ENCODE measurements around the gene ALX3.

ALX3 gene

GRCh38 chr1:110089561-110090275, 19.2 kb upstream of the ALX3 start:
- Histone ChIP-seq H3K9ac (ENCODE audit: low read depth in 1 of 2, low read length in 2 of 2) (no peak overlapping the region), H3K9me3 (ENCODE audit: control insufficient read depth in 1 of 2, low read length in 2 of 2) (no peaks in the 10 kb centered on the region), H3K4me3 (ENCODE audit: low read depth in 1 of 2, low read length in 2 of 2) (no peak overlapping the region), H3K36me3 (ENCODE audit: control insufficient read depth in 1 of 2, insufficient read depth in 2 of 2, low read length in 2 of 2) (no peaks in the 10 kb centered on the region), H3K27ac (ENCODE audit: low read depth, low read length) (no peak overlapping the region), H3K4me1 (ENCODE audit: control insufficient read depth in 1 of 2, insufficient read depth in 2 of 2, low read length in 2 of 2) (peaks cover 5 to 6% of the 10 kb centered on the region in 2 donors), H3K27me3 (ENCODE audit: control insufficient read depth in 1 of 2, insufficient read depth in 2 of 2, low read length in 2 of 2) (peaks cover 7 to 26% of the 10 kb centered on the region in 2 donors)

- no peak overlapping the region for H3K9ac ChIP-seq (ENCODE audit: low read depth in 1 of 2, low read length in 2 of 2)
- no peaks in the 10 kb centered on the region for H3K36me3 ChIP-seq (ENCODE audit: control insufficient read depth in 1 of 2, insufficient read depth in 2 of 2, low read length in 2 of 2)
- peaks cover 5 to 31% of the 10 kb centered on the region in 2 donors for H3K27me3 ChIP-seq (ENCODE audit: control insufficient read depth in 1 of 2, insufficient read depth in 2 of 2, low read length in 2 of 2)
- no peaks in the 10 kb centered on the region for H3K9me3 ChIP-seq (ENCODE audit: control insufficient read depth in 1 of 2, low read length in 2 of 2)
- H3K4me3 ChIP-seq (ENCODE audit: low read depth in 1 of 2, low read length in 2 of 2), result no peak overlapping the region
- H3K4me1 ChIP-seq (ENCODE audit: control insufficient read depth in 1 of 2, insufficient read depth in 2 of 2, low read length in 2 of 2), result peaks cover 6 to 12% of the 10 kb centered on the region in 2 donors
- no peak overlapping the region for H3K27ac ChIP-seq (ENCODE audit: low read depth, low read length)
These were observed 18.4 kb upstream of the ALX3 start for GRCh38 chr1:110088739-110089316.

GRCh38 chr1:110087812-110088738, 17.6 kb upstream of the ALX3 start:
- H3K9me3 ChIP-seq (ENCODE audit: control insufficient read depth in 1 of 2, low read length in 2 of 2), result no peaks in the 10 kb centered on the region
- no peaks in the 10 kb centered on the region for H3K36me3 ChIP-seq (ENCODE audit: control insufficient read depth in 1 of 2, insufficient read depth in 2 of 2, low read length in 2 of 2)
- H3K9ac ChIP-seq (ENCODE audit: low read depth in 1 of 2, low read length in 2 of 2), result no peak overlapping the region
- H3K4me3 ChIP-seq (ENCODE audit: low read depth in 1 of 2, low read length in 2 of 2), result no peak overlapping the region
- H3K27me3 ChIP-seq (ENCODE audit: control insufficient read depth in 1 of 2, insufficient read depth in 2 of 2, low read length in 2 of 2), result peaks cover 13 to 39% of the 10 kb centered on the region in 2 donors
- H3K4me1 ChIP-seq (ENCODE audit: control insufficient read depth in 1 of 2, insufficient read depth in 2 of 2, low read length in 2 of 2), result peaks cover 12 to 18% of the 10 kb centered on the region in 2 donors
- no peak overlapping the region for H3K27ac ChIP-seq (ENCODE audit: low read depth, low read length)

GRCh38 chr1:110086961-110087360, 16.5 kb upstream of the ALX3 start:
- H3K9me3 ChIP-seq (ENCODE audit: control insufficient read depth in 1 of 2, low read length in 2 of 2), result no peaks in the 10 kb centered on the region
- peaks cover 21 to 38% of the 10 kb centered on the region in 2 donors for H3K27me3 ChIP-seq (ENCODE audit: control insufficient read depth in 1 of 2, insufficient read depth in 2 of 2, low read length in 2 of 2)
- H3K9ac ChIP-seq (ENCODE audit: low read depth in 1 of 2, low read length in 2 of 2), result no peak overlapping the region
- peaks cover 12 to 18% of the 10 kb centered on the region in 2 donors for H3K4me1 ChIP-seq (ENCODE audit: control insufficient read depth in 1 of 2, insufficient read depth in 2 of 2, low read length in 2 of 2)
- no peaks in the 10 kb centered on the region for H3K36me3 ChIP-seq (ENCODE audit: control insufficient read depth in 1 of 2, insufficient read depth in 2 of 2, low read length in 2 of 2)
- no peak overlapping the region for H3K27ac ChIP-seq (ENCODE audit: low read depth, low read length)
- no peak overlapping the region for H3K4me3 ChIP-seq (ENCODE audit: low read depth in 1 of 2, low read length in 2 of 2)

- H3K4me1 ChIP-seq (ENCODE audit: control insufficient read depth in 1 of 2, insufficient read depth in 2 of 2, low read length in 2 of 2), result peaks cover 12 to 18% of the 10 kb centered on the region in 2 donors
- H3K36me3 ChIP-seq (ENCODE audit: control insufficient read depth in 1 of 2, insufficient read depth in 2 of 2, low read length in 2 of 2), result no peaks in the 10 kb centered on the region
- no peak overlapping the region for H3K27ac ChIP-seq (ENCODE audit: low read depth, low read length)
- H3K9me3 ChIP-seq (ENCODE audit: control insufficient read depth in 1 of 2, low read length in 2 of 2), result no peaks in the 10 kb centered on the region
- no peak overlapping the region for H3K4me3 ChIP-seq (ENCODE audit: low read depth in 1 of 2, low read length in 2 of 2)
- H3K27me3 ChIP-seq (ENCODE audit: control insufficient read depth in 1 of 2, insufficient read depth in 2 of 2, low read length in 2 of 2), result peaks cover 21 to 38% of the 10 kb centered on the region in 2 donors
- no peak overlapping the region for H3K9ac ChIP-seq (ENCODE audit: low read depth in 1 of 2, low read length in 2 of 2)
These were observed 15.2 kb upstream of the ALX3 start for GRCh38 chr1:110085671-110086070.

- H3K4me1 ChIP-seq (ENCODE audit: control insufficient read depth in 1 of 2, insufficient read depth in 2 of 2, low read length in 2 of 2), result peaks cover 12 to 18% of the 10 kb centered on the region in 2 donors
- H3K27me3 ChIP-seq (ENCODE audit: control insufficient read depth in 1 of 2, insufficient read depth in 2 of 2, low read length in 2 of 2), result peaks cover 21 to 38% of the 10 kb centered on the region in 2 donors
- peak overlapping the region; percentile 72 to 75 for H3K4me3 ChIP-seq (ENCODE audit: low read depth in 1 of 2, low read length in 2 of 2)
- H3K36me3 ChIP-seq (ENCODE audit: control insufficient read depth in 1 of 2, insufficient read depth in 2 of 2, low read length in 2 of 2), result no peaks in the 10 kb centered on the region
- H3K9me3 ChIP-seq (ENCODE audit: control insufficient read depth in 1 of 2, low read length in 2 of 2), result no peaks in the 10 kb centered on the region
- H3K9ac ChIP-seq (ENCODE audit: low read depth in 1 of 2, low read length in 2 of 2), result peak overlapping the region; percentile 46 to 57
- H3K27ac ChIP-seq (ENCODE audit: low read depth, low read length), result no peak overlapping the region
These were observed 14.0 kb upstream of the ALX3 start for GRCh38 chr1:110084227-110085078.

- Histone ChIP-seq H3K27ac (ENCODE audit: low read depth, low read length) (no peak overlapping the region), H3K27me3 (ENCODE audit: control insufficient read depth in 1 of 2, insufficient read depth in 2 of 2, low read length in 2 of 2) (peaks cover 21 to 38% of the 10 kb centered on the region in 2 donors), H3K4me1 (ENCODE audit: control insufficient read depth in 1 of 2, insufficient read depth in 2 of 2, low read length in 2 of 2) (peaks cover 12 to 18% of the 10 kb centered on the region in 2 donors), H3K9ac (ENCODE audit: low read depth in 1 of 2, low read length in 2 of 2) (peak overlapping the region; percentile 46 to 57), H3K9me3 (ENCODE audit: control insufficient read depth in 1 of 2, low read length in 2 of 2) (no peaks in the 10 kb centered on the region), H3K36me3 (ENCODE audit: control insufficient read depth in 1 of 2, insufficient read depth in 2 of 2, low read length in 2 of 2) (no peaks in the 10 kb centered on the region), H3K4me3 (ENCODE audit: low read depth in 1 of 2, low read length in 2 of 2) (peak overlapping the region; percentile 72 to 75)
These were observed 13.4 kb upstream of the ALX3 start for GRCh38 chr1:110083866-110084226.

- peaks cover 12 to 18% of the 10 kb centered on the region in 2 donors for H3K4me1 ChIP-seq (ENCODE audit: control insufficient read depth in 1 of 2, insufficient read depth in 2 of 2, low read length in 2 of 2)
- H3K9me3 ChIP-seq (ENCODE audit: control insufficient read depth in 1 of 2, low read length in 2 of 2), result no peaks in the 10 kb centered on the region
- peaks cover 21 to 38% of the 10 kb centered on the region in 2 donors for H3K27me3 ChIP-seq (ENCODE audit: control insufficient read depth in 1 of 2, insufficient read depth in 2 of 2, low read length in 2 of 2)
- H3K27ac ChIP-seq (ENCODE audit: low read depth, low read length), result no peak overlapping the region
- peak overlapping the region; percentile 46 to 57 for H3K9ac ChIP-seq (ENCODE audit: low read depth in 1 of 2, low read length in 2 of 2)
- H3K4me3 ChIP-seq (ENCODE audit: low read depth in 1 of 2, low read length in 2 of 2), result peak overlapping the region; percentile 72 to 75
- no peaks in the 10 kb centered on the region for H3K36me3 ChIP-seq (ENCODE audit: control insufficient read depth in 1 of 2, insufficient read depth in 2 of 2, low read length in 2 of 2)
These were observed 12.8 kb upstream of the ALX3 start for GRCh38 chr1:110083061-110083865.

- no peaks in the 10 kb centered on the region for H3K36me3 ChIP-seq (ENCODE audit: control insufficient read depth in 1 of 2, insufficient read depth in 2 of 2, low read length in 2 of 2)
- H3K27me3 ChIP-seq (ENCODE audit: control insufficient read depth in 1 of 2, insufficient read depth in 2 of 2, low read length in 2 of 2), result peaks cover 21 to 38% of the 10 kb centered on the region in 2 donors
- H3K27ac ChIP-seq (ENCODE audit: low read depth, low read length), result no peak overlapping the region
- H3K9me3 ChIP-seq (ENCODE audit: control insufficient read depth in 1 of 2, low read length in 2 of 2), result no peaks in the 10 kb centered on the region
- H3K4me1 ChIP-seq (ENCODE audit: control insufficient read depth in 1 of 2, insufficient read depth in 2 of 2, low read length in 2 of 2), result peaks cover 12 to 18% of the 10 kb centered on the region in 2 donors
- H3K4me3 ChIP-seq (ENCODE audit: low read depth in 1 of 2, low read length in 2 of 2), result no peak overlapping the region
- no peak overlapping the region for H3K9ac ChIP-seq (ENCODE audit: low read depth in 1 of 2, low read length in 2 of 2)
These were observed 12.0 kb upstream of the ALX3 start for GRCh38 chr1:110082477-110082876.
